ENCODE results near the gene NNT.

DNA sequence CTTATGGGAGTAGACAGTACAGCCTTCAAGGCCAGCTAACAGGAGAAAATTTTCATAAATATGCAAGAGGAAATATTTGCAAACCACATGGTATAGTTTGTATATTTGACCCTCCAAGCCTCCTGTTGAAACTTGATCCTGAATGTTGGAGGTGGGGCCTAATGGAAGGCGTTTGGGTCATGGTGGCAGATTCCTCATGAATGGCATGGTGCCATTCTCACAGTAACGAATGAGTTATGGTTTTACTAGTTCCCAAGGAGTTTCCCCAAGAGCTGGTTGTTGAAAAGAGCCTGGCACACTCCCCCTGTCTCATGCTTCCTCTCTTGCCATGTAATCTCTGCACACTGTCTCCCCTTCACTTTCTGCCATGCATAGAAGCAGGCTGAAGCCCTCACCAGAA is 42.9 kb upstream of the NNT start:
- TF ChIP-seq ZNF384 (IDR thresholded peaks at IDR 0.05; ENCODE audit: borderline replicate concordance, low read depth, low read length) (no peak), CTCF (IDR thresholded peaks at IDR 0.05 in 2 of 3, conservative IDR thresholded peaks at IDR 0.05 in 1 of 3; ENCODE audit: control insufficient read depth in 2 of 3, extremely low read depth in 1 of 3, insufficient read depth in 1 of 3, low read depth in 3 of 3, low read length in 3 of 3) (no peak)

Measured in GM12878 (cell line).